Measurements from ENCODE around the gene CHD3.

GRCh38 chr17:7850701-7851437, 37.7 kb upstream of the CHD3 start:
- TF ChIP-seq POLR2A (IDR thresholded peaks at IDR 0.05; ENCODE audit: low read depth, low read length) (no peak), TAF1 (IDR thresholded peaks at IDR 0.05; ENCODE audit: borderline replicate concordance, low read depth, low read length) (no peak)

Data from GM12892 (cell line).